HEK293 (cell line): ENCODE results near the gene SRP19.
A peak's percentile ranks its signal among the peaks of the same experiment; 100 is the strongest.

Experiments
- BCL11B ChIP-seq: fragments of 450-650 bp; formaldehyde crosslinking; IDR thresholded peaks from 2 replicates; pipeline ENCODE4 v1.5.1; 2016; ENCODE audit warnings: low read depth, missing biosample characterization, missing genetic modification characterization
- GFI1B ChIP-seq: fragments of 450-650 bp; formaldehyde crosslinking; IDR thresholded peaks from 2 replicates; pipeline ENCODE4 v1.5.1; 2016; ENCODE audit warnings: missing biosample characterization, missing genetic modification characterization
- GLIS2 ChIP-seq: fragments of 450-650 bp; formaldehyde crosslinking; IDR thresholded peaks from 2 replicates; pipeline ENCODE4 v1.5.1; 2016; ENCODE audit warnings: missing biosample characterization, missing genetic modification characterization
- HIC1 ChIP-seq: fragments of 450-650 bp; formaldehyde crosslinking; IDR thresholded peaks from 2 replicates; pipeline ENCODE4 v1.5.1; 2016; ENCODE audit warnings: missing biosample characterization, missing genetic modification characterization
- MZF1 ChIP-seq: fragments of 450-650 bp; formaldehyde crosslinking; IDR thresholded peaks from 2 replicates; pipeline ENCODE4 v1.5.1; 2017; ENCODE audit warnings: missing biosample characterization, missing genetic modification characterization, borderline replicate concordance
- PBX3 ChIP-seq: sonication (generic); formaldehyde crosslinking; IDR thresholded peaks from 2 replicates; pipeline ENCODE4 v1.8.1; 2022; ENCODE audit warnings: mild to moderate bottlenecking, moderate library complexity, missing genetic modification reagents
- PRDM4 ChIP-seq: fragments of 450-650 bp; formaldehyde crosslinking; IDR thresholded peaks from 2 replicates; pipeline ENCODE4 v1.5.1; 2017; ENCODE audit warnings: missing biosample characterization, missing genetic modification characterization
- SALL2 ChIP-seq: fragments of 450-650 bp; formaldehyde crosslinking; IDR thresholded peaks from 2 replicates; pipeline ENCODE4 v1.5.0; 2017; ENCODE audit warnings: missing biosample characterization, mild to moderate bottlenecking, missing genetic modification characterization, borderline replicate concordance
- SCRT2 ChIP-seq: fragments of 450-650 bp; formaldehyde crosslinking; IDR thresholded peaks from 2 replicates; pipeline ENCODE4 v1.5.1; 2016; ENCODE audit warnings: missing biosample characterization, missing genetic modification characterization
- SP2 ChIP-seq: fragments of 450-650 bp; formaldehyde crosslinking; IDR thresholded peaks from 2 replicates; pipeline ENCODE4 v1.5.1; 2016; ENCODE audit warnings: missing biosample characterization, missing genetic modification characterization
- TRIM28 ChIP-seq: IDR thresholded peaks from 2 replicates; pipeline ENCODE4 v1.6.1; 2011; ENCODE audit warnings: low read length, control low read depth, borderline replicate concordance
- ZBTB20 ChIP-seq: fragments of 450-650 bp; formaldehyde crosslinking; IDR thresholded peaks from 2 replicates; pipeline ENCODE4 v1.5.1; 2016; ENCODE audit warnings: missing biosample characterization, missing genetic modification characterization
- ZBTB21 ChIP-seq: fragments of 450-650 bp; formaldehyde crosslinking; IDR thresholded peaks from 2 replicates; pipeline ENCODE4 v1.5.1; 2017; ENCODE audit warnings: missing biosample characterization, missing genetic modification characterization
- ZNF114 ChIP-seq: fragments of 450-650 bp; formaldehyde crosslinking; IDR thresholded peaks from 2 replicates; pipeline ENCODE4 v1.5.0; 2017; ENCODE audit warnings: missing biosample characterization, missing genetic modification characterization
- ZNF202 ChIP-seq: fragments of 450-650 bp; formaldehyde crosslinking; IDR thresholded peaks from 2 replicates; pipeline ENCODE4 v1.5.1; 2016; ENCODE audit warnings: missing biosample characterization, missing genetic modification characterization, borderline replicate concordance
- ZNF302 ChIP-seq: fragments of 450-650 bp; formaldehyde crosslinking; IDR thresholded peaks from 2 replicates; pipeline ENCODE4 v1.5.1; 2016; ENCODE audit warnings: missing biosample characterization, missing genetic modification characterization, low read depth
- ZNF324 ChIP-seq: fragments of 450-650 bp; formaldehyde crosslinking; IDR thresholded peaks from 2 replicates; pipeline ENCODE4 v1.5.1; 2016; ENCODE audit warnings: missing biosample characterization, missing genetic modification characterization
- ZNF335 ChIP-seq: fragments of 450-650 bp; formaldehyde crosslinking; conservative IDR thresholded peaks from 2 replicates; pipeline ENCODE4 v1.5.1; 2016; ENCODE audit warnings: missing biosample characterization, missing genetic modification characterization
- ZNF488 ChIP-seq: fragments of 450-650 bp; formaldehyde crosslinking; IDR thresholded peaks from 2 replicates; pipeline ENCODE4 v1.5.1; 2016; ENCODE audit warnings: missing biosample characterization, missing genetic modification characterization
- ZNF514 ChIP-seq: fragments of 450-650 bp; formaldehyde crosslinking; IDR thresholded peaks from 2 replicates; pipeline ENCODE4 v1.5.1; 2016; ENCODE audit warnings: missing biosample characterization, missing genetic modification characterization
- ZNF521 ChIP-seq: fragments of 450-650 bp; formaldehyde crosslinking; IDR thresholded peaks from 2 replicates; pipeline ENCODE4 v1.5.1; 2017; ENCODE audit warnings: missing biosample characterization, mild to moderate bottlenecking, missing genetic modification characterization
- ZNF544 ChIP-seq: fragments of 450-650 bp; formaldehyde crosslinking; IDR thresholded peaks from 2 replicates; pipeline ENCODE4 v1.5.0; 2017; ENCODE audit warnings: missing biosample characterization, missing genetic modification characterization
- ZNF585B ChIP-seq: fragments of 450-650 bp; formaldehyde crosslinking; IDR thresholded peaks from 2 replicates; pipeline ENCODE4 v1.5.1; 2016; ENCODE audit warnings: missing biosample characterization, missing genetic modification characterization
- ZNF629 ChIP-seq: fragments of 450-650 bp; formaldehyde crosslinking; IDR thresholded peaks from 2 replicates; pipeline ENCODE4 v1.5.1; 2017; ENCODE audit warnings: missing biosample characterization, missing genetic modification characterization
- ZNF660 ChIP-seq: fragments of 450-650 bp; IDR thresholded peaks from 2 replicates; pipeline ENCODE4 v1.5.1; 2018; ENCODE audit warnings: missing biosample characterization, mild to moderate bottlenecking, missing genetic modification characterization
- ZNF692 ChIP-seq: fragments of 450-650 bp; formaldehyde crosslinking; IDR thresholded peaks from 2 replicates; pipeline ENCODE4 v1.5.1; 2016; ENCODE audit warnings: missing biosample characterization, missing genetic modification characterization
- ZNF704 ChIP-seq: fragments of 450-650 bp; formaldehyde crosslinking; IDR thresholded peaks from 2 replicates; pipeline ENCODE4 v1.5.1; 2016; ENCODE audit warnings: missing biosample characterization, missing genetic modification characterization
- ZNF707 ChIP-seq: fragments of 450-650 bp; formaldehyde crosslinking; IDR thresholded peaks from 2 replicates; pipeline ENCODE4 v1.5.1; 2016; ENCODE audit warnings: missing biosample characterization, missing genetic modification characterization
- ZSCAN23 ChIP-seq: fragments of 450-650 bp; formaldehyde crosslinking; IDR thresholded peaks from 2 replicates; pipeline ENCODE4 v1.5.1; 2016; ENCODE audit warnings: missing biosample characterization, missing genetic modification characterization
- ZSCAN4 ChIP-seq: fragments of 450-650 bp; formaldehyde crosslinking; IDR thresholded peaks from 2 replicates; pipeline ENCODE4 v1.5.1; 2017; ENCODE audit warnings: missing biosample characterization, missing genetic modification characterization

SRP19 gene

GRCh38 chr5:112860929-112861637, at the start of gene SRP19 (continued):
- TF ChIP-seq HIC1 (tag by site-specific recombination), result no peak
- no peak for TF ChIP-seq ZNF544
- TF ChIP-seq PBX3 (CRISPR knock-in tag), result peak; percentile 92
- TF ChIP-seq GFI1B (tag by site-specific recombination), result no peak
- no peak for TF ChIP-seq ZNF202
- peak; percentile 62; the same call in 1 of the 2 replicates for TF ChIP-seq ZNF660 (tag by site-specific recombination)
- TF ChIP-seq SCRT2 (tag by site-specific recombination), result peak; percentile 85
- no peak for TF ChIP-seq ZNF514 (tag by site-specific recombination)
- TF ChIP-seq ZNF704, result no peak
- peak; percentile 82 for TF ChIP-seq ZNF629 (tag by site-specific recombination)
- no peak for TF ChIP-seq ZNF302 (tag by site-specific recombination)
- no peak for TF ChIP-seq ZNF707 (tag by site-specific recombination)
- no peak for TF ChIP-seq ZNF521
- no peak for TF ChIP-seq TRIM28
- TF ChIP-seq ZNF324, result no peak
- TF ChIP-seq BCL11B (tag by site-specific recombination), result no peak
- peak; percentile 67; the same call in 1 of the 2 replicates for TF ChIP-seq ZBTB21 (tag by site-specific recombination)
- peak; percentile 85 for TF ChIP-seq ZBTB20 (tag by site-specific recombination)
- TF ChIP-seq GLIS2 (tag by site-specific recombination), result peak; percentile 63
- TF ChIP-seq ZSCAN4 (tag by site-specific recombination), result no peak
- no peak for TF ChIP-seq ZSCAN23 (tag by site-specific recombination)
- TF ChIP-seq ZNF585B, result no peak
- TF ChIP-seq SP2, result peak; percentile 93
- 0 out of 2 replicates have a peak, but pooled peaks have one; percentile 9 for TF ChIP-seq ZNF692 (tag by site-specific recombination)
- no peak for TF ChIP-seq PRDM4 (tag by site-specific recombination)
- peak; percentile 78 for TF ChIP-seq ZNF335 (tag by site-specific recombination)
- TF ChIP-seq ZNF114, result no peak
- no peak for TF ChIP-seq SALL2 (tag by site-specific recombination)
- no peak for TF ChIP-seq ZNF488 (tag by site-specific recombination)
- no peak for TF ChIP-seq MZF1 (tag by site-specific recombination)
